GM19324 (cell line): Measurements from ENCODE around the gene RAD9B.

Experiments
- ATAC-seq: cut with Tn5 transposase; IDR thresholded peaks from one replicate; pipeline ENCODE4 v1.9.1; 2021; ENCODE audit warnings: mild to moderate bottlenecking, moderate library complexity; ENCODE audit not compliant: unreplicated experiment, low FRiP score

Gene RAD9B

GRCh38 chr12:110550981-110551380 lies 48.9 kb downstream of the RAD9B start:
- no peak for ATAC-seq
